HG03095 (cell line): ENCODE data around the gene TGFBR3.

ENCODE experiments used
- ATAC-seq: cut with Tn5 transposase; IDR thresholded peaks from one replicate; pipeline ENCODE4 v1.9.1; 2021; ENCODE audit warnings: moderate library complexity; ENCODE audit not compliant: unreplicated experiment

TGFBR3 gene

DNA sequence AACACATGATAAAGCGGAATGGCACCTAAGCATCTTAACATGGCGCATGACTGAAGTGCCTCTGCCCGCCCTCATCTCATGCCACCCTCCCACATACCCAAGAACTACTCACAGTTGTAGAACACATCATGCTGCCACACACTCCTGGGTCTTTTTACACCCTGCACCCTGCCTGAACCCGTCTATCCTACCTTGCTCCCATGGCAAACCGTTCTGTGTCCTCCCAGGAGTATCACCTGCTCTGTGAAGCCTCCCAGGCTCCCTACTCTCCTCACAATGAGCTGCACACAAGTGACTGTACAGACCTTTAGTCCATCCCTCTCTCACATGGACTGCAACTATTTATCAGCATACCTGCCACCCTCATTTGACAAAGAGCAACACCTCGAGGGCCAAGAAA lies 144.0 kb downstream of the TGFBR3 start:
- ATAC-seq = no peak

DNA sequence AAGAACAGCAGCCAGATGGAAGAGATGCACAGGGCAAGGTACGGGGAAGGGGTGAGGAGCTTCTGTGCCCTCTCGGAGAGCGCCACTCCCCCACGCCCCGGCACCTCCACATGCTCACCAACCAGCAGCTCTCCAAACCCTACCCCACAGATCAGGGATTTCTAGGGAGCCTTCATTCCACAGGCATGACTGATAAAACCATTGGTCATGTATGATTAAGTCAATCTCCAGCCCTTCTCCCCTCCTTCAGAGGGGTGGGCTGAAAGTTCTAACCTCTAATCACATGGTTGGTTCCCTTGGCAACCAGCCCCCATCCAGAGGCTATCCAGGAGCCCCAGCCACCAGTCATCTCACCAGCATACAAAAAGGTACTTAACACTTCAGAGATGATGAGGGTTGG lies 144.7 kb downstream of the TGFBR3 start:
- no peak for ATAC-seq

- ATAC-seq = no peak
These were observed 148.3 kb downstream of the TGFBR3 start for GRCh38 chr1:91737650-91738049.

DNA sequence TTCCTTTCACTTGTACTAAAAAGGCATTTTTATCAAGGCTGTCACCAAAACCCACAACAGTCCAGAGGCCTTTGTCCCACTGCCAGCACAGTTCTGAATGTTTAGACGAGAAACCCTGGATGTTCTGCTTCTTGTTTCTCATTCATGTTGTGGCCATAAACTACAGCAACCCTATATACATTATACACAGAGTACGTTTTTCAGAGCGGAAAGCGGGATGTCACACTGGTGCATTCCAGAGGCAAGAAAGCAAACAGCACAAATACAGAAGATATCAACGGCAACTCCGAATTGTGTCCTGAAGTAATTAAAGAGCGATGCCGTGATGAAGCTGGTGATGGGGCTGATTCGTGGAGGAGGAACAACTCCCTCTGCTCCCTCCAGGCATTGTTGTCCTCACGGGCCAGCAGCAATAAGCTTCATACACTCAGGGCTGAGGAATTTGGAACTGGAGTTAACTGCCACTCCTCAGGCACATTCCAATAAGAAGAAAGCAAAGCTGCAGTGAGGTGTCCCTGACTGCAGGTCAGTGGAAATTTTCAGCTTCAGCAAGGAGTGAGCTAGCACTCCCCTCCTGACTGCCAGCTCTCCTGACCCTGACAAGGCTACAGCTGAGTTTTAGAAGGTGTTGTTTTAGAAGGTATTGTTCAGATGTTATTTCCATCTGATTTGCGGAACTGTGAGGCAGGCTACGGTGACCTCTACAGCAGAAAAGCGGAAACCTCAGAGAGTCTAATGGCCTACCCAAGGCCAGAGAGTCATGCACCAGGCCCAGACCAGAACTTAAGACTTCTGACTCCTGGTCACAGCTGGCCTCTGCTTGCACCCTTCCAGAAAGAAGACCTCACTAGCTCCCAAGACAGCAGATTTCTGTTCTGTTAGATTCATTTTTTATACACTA lies 149.0 kb downstream of the TGFBR3 start:
- ATAC-seq = no peak

GRCh38 chr1:91736146-91736714 lies 149.7 kb downstream of the TGFBR3 start:
- no peak for ATAC-seq

DNA sequence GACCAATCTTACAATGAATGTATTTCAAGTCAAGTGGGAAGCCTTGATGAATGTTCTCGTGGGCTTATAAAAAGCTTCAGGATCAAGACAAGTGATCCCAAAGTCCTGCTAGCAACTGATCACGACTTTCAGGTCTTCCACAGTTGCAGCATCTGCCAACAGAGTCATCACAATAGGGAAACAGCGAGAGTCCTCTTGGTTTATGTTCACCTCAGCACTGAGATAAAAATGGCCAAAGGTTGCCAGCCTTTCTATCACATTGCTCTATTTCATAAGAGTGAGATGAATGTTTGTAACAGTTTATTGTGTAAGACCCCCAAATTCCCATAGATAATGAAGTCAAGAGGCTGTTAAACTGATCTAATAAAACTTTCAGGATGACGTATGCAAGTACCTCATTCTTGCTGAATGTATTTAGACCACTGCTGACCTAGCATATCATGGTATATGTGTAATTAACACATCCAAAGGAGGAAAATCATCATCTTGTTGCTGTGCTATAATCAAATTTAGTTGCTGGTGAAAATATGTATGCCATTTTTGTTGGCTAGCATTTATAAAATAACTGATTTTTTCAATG lies 150.6 kb downstream of the TGFBR3 start:
- ATAC-seq = no peak

DNA sequence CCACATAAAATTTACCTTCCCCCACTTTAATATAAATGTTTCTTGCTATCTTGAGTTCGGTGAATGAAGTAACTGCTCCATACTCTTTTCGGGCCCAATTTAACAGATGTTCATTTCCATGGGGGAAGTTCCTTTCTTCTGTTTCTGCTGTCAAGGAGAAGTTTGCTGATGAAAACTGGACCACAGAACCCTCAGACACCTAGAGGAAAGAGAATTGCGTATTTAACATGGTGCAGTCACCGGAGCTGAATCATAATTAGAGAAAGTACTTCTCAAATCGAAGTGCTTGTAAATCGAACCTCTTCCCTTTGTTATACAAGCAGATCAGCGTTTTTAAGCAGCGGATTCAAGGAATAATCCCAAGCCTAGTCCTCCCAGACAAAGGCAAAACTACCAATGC lies 151.2 kb downstream of the TGFBR3 start:
- no peak for ATAC-seq

DNA sequence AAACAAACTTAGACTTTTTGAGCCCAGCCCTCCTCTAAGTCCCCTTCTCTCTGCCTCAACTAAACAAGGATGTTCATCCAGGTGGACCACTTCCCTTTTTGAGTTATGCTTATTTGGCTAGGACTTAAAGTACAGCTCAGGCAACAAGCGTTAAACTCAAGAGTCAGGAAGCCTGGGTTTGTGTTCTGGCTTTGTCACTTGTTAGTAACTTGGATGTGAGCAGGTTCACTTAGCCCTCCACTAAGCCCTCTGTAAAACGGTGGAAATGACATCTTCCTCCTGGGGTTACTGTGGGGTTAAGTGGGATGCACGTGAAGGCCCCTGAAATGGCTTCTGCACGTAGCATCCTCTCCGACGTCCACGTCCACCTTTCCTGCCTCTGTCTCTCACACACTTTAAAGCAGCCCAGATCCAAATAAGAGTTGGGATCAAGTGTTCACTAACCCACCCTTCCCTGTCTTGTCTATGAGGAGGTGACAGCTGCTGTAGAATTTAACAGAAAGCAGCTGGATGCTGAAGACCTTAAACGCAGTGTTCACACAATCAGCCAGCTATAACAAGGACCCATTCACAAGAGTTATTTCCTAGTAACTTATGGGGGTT lies 152.7 kb downstream of the TGFBR3 start:
- no peak for ATAC-seq

DNA sequence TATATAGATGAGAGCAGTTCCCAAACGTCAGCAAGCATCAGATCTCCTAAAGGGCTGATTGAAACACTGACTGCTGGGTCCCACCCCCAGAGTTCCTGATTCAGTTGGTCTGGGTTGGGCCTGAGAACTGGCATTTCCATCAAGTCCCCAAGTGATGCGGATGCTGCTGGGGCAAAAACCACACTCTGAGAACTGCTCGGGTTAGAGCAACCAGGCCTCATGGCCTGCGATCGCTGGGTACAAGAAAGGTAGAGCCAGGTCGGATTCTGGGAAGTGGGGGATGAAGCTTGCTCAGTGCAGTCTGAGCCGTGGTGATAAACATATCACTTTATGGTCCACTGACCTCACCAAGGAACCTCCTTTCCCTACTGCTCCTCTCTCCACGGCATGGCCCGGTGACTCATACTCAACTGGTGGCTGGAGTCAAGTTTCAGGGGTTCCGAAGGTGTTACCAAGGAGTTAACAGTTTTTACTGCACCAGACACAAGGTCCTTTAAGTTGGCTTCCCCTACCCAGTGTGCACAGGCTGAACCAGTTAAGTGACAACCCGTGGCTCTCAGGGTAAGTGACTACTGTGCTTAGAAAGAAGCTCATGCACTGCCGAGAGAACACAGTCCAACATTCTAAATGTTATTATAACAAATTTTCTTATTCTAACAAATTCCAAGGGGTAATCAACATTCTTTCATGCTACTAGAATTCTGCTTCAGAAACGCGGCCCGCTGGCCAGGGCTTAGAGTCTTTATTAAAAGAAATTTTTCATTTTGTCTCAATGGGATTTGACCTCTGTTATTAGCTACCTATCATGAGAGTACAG lies 153.5 kb downstream of the TGFBR3 start:
- peak; percentile 32 for ATAC-seq

GRCh38 chr1:91731815-91732214 lies 154.1 kb downstream of the TGFBR3 start:
- no peak for ATAC-seq

DNA sequence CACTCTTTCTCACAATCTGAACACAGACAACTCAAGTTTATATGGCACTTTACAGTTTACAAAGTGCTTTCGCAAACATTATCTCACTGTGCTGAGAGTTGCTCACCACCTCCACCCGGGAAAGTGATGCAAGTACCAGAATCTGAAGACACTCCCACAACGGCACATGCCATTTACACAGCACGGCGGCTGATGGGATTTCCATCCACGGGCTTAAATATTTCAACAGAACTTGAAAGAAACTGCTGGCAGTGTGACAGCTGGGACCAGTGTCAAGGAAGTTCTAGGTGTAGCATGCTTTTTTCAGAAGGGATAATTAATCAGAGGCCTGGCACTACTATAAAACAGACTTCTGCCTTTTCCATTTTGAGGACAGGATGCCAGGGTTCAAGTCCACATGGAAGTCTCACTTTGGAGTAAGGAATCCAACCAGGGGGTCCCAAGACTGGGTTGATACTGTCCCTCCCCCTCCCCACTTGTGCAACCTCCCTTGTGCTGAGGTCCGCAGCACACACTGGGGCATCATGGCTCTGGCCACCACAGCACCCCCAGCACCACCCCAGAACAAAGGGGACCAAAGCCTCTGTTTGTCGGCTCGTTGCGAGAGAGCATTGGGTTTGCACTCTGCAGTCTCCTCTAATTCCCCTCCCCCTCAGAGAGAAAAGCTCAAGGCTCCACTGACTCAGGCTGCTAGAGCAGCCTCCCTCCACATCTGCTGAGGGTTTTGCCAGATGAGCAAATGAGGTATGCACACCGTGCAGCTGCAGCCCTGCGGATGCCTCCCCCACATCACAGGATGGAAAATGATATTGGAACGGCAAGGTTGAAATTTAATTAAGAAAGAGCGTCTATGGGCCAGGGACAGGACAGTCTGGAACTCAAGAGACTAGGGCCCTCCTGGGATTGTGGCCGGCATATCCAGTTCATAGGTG lies 154.9 kb downstream of the TGFBR3 start:
- no peak for ATAC-seq

DNA sequence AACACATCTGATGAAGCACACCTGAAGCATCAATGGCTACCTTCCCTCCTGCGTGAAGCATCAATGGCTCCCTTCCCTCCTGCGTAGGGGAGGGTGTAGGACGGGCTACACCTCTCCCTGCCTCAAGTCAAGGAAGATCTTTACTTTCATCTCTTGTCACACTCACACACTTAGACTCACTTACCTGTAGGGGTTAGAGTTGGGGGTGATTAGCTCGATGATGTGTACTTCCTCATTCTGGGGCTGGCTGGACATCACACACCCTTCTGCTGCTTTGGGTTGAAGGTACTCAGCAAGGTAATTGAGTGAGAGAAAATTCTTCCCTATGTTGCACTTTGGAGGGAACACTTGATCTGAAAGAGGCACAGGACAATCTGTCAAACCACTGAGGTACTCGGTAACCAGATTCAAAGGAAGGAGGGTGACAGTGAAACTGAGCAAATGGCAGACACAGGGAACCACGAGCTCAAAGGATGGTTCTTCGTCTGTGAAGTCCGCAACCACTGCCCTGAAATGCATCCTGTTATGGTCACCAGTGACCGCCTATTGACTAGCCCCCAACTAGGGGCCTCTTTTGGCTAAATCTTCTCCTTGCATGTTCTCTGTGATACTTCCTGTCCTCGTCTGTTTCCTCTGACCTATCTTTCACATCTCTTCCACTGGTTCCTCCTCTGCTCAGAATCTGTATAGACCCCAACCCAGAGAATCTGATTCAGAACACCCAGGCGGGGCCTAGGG lies 156.2 kb downstream of the TGFBR3 start:
- no peak for ATAC-seq

DNA sequence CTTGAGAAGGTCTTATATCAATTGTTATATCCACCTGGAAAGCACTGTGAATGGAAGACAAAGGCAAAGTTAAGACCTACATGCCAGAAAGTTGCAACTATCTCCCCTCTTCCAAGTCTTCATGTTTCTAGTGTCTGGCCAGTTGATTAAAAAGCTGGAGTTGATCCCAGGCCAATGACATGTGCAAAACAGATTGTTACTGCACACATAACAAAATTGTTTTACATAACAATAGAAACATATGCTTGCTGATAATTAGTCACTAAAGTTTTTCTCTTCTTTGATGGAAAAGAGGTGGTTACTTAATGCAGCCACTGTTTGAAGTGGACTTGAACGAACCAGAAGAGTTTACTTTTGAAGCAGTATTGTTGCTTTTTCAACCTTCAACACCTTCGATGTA lies 158.2 kb downstream of the TGFBR3 start:
- ATAC-seq = no peak

DNA sequence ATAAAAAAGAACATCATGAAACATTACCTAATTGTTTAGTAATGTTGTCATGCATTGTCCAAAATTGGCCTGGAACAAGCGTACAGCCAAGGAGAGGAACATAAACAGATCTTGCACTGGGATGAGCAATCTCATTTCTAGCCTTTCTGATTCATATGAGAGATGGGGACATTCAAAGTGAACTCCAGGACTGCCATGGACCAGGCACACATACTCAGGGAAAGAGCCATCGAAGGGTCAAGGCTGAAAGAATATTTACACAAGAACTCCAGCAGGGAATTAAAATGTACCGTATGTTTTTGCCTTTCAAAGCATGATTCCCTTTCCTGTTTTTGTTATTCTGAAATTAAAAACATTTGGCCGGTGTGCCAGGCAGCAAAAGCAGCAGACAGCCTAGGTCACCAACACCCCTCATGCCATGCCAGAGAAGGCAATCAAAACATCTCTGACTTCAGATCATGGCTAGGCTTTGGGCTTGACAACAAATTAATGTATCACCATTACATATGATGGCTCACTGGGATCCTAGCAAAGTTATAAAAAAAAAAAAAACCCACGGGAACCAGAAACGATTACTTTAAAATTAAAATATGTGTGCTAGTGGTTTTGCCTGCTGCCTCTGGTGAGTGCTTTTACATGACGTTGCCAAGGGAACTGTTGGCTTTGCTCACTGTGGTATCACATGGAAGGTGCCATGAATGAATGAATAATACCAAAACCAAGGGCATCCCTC lies 159.8 kb downstream of the TGFBR3 start:
- no peak for ATAC-seq

GRCh38 chr1:91725618-91725988 lies 160.3 kb downstream of the TGFBR3 start:
- ATAC-seq = no peak

DNA sequence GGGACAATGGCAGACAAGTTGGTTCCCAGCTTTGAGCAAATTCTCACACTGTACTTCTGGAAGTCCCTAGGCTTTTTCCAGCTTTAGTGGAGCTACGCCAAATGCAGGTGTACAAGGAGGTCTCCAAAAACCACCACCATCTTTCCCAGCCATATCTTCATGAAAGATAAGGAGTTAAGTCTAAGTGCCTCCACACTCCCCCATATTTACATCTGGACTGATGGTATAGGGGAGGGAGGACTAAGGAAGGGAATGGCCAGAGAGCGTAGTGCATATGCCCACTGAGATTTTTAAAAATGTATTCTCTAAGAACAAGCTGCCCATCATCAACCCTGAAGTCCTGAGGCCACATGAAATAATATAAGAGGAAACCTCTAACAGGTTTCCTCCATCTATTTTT lies 161.3 kb downstream of the TGFBR3 start:
- ATAC-seq = no peak

GRCh38 chr1:91724231-91724630 lies 161.7 kb downstream of the TGFBR3 start:
- ATAC-seq = no peak

GRCh38 chr1:91720044-91720443 lies 165.9 kb downstream of the TGFBR3 start:
- ATAC-seq = no peak

GRCh38 chr1:91718877-91719276 lies 167.1 kb downstream of the TGFBR3 start:
- ATAC-seq = no peak
